HepG2 (cell line): Measurements from ENCODE around the gene KCNG4. TPM values are rescaled to one million over a fixed set of nuclear protein-coding genes. Genes with fewer than 3 reads are reported as not detected.

Experiments used
- ARID5B ChIP-seq: IDR thresholded peaks from 2 replicates; pipeline ENCODE4 v1.4.0; 2020; ENCODE audit warnings: mild to moderate bottlenecking, missing genetic modification reagents
- DMTF1 ChIP-seq: sonication (generic); formaldehyde crosslinking; IDR thresholded peaks from 2 replicates; pipeline ENCODE4 v1.4.0; 2020; ENCODE audit warnings: mild to moderate bottlenecking, missing genetic modification reagents
- HOXA5 ChIP-seq: sonication (generic); formaldehyde crosslinking; IDR thresholded peaks from 2 replicates; pipeline ENCODE4 v1.4.0; 2020; ENCODE audit warnings: missing genetic modification reagents
- MED13 ChIP-seq: sonication (generic); formaldehyde crosslinking; IDR thresholded peaks from 2 replicates; pipeline ENCODE4 v1.5.0; 2020; ENCODE audit warnings: missing genetic modification reagents
- MED8 ChIP-seq: sonication (generic); formaldehyde crosslinking; IDR thresholded peaks from 2 replicates; pipeline ENCODE4 v1.8.1; 2023; ENCODE audit warnings: mild to moderate bottlenecking, missing genetic modification reagents; ENCODE audit not compliant: insufficient replicate concordance
- SALL2 ChIP-seq: sonication (generic); formaldehyde crosslinking; IDR thresholded peaks from 2 replicates; pipeline ENCODE4 v1.8.1; 2023; ENCODE audit warnings: mild to moderate bottlenecking, missing genetic modification reagents, inconsistent platforms
- ZBTB20 ChIP-seq: sonication (generic); formaldehyde crosslinking; IDR thresholded peaks from 2 replicates; pipeline ENCODE4 v1.8.1; 2023; ENCODE audit warnings: missing genetic modification reagents, low read depth, mild to moderate bottlenecking, borderline replicate concordance
- ZFY ChIP-seq: sonication (generic); formaldehyde crosslinking; IDR thresholded peaks from 2 replicates; pipeline ENCODE4 v1.4.0; 2020; ENCODE audit warnings: missing genetic modification reagents
- ZKSCAN1 ChIP-seq: fragments of 150-350 bp; IDR thresholded peaks from 2 replicates; pipeline ENCODE4 v1.6.1; 2014; ENCODE audit warnings: low read length
- ZMAT3 ChIP-seq: sonication (generic); formaldehyde crosslinking; conservative IDR thresholded peaks from 2 replicates; pipeline ENCODE4 v1.7.0; 2021; ENCODE audit warnings: missing genetic modification reagents
- ZNF101 ChIP-seq: sonication (generic); formaldehyde crosslinking; IDR thresholded peaks from 2 replicates; pipeline ENCODE4 v1.4.0; 2020; ENCODE audit warnings: mild to moderate bottlenecking, low read depth, missing genetic modification reagents, borderline replicate concordance
- ZNF121 ChIP-seq: sonication (generic); formaldehyde crosslinking; IDR thresholded peaks from 2 replicates; pipeline ENCODE4 v1.5.0; 2020; ENCODE audit warnings: mild to moderate bottlenecking, missing genetic modification reagents
- ZNF235 ChIP-seq: sonication (generic); formaldehyde crosslinking; IDR thresholded peaks from 2 replicates; pipeline ENCODE4 v1.8.1; 2023; ENCODE audit warnings: mild to moderate bottlenecking, missing genetic modification reagents, borderline replicate concordance
- ZNF329 ChIP-seq: sonication (generic); formaldehyde crosslinking; IDR thresholded peaks from 2 replicates; pipeline ENCODE4 v1.9.0; 2021; ENCODE audit warnings: low read depth, mild to moderate bottlenecking, missing genetic modification reagents
- ZNF549 ChIP-seq: sonication (generic); formaldehyde crosslinking; IDR thresholded peaks from 2 replicates; pipeline ENCODE4 v1.5.0; 2020; ENCODE audit warnings: missing genetic modification reagents
- ZNF710 ChIP-seq: sonication (generic); formaldehyde crosslinking; IDR thresholded peaks from 2 replicates; pipeline ENCODE4 v1.5.0; 2020; ENCODE audit warnings: mild to moderate bottlenecking, missing genetic modification reagents, borderline replicate concordance
- ZNF740 ChIP-seq: sonication (generic); formaldehyde crosslinking; IDR thresholded peaks from 2 replicates; pipeline ENCODE4 v1.4.0; 2020; ENCODE audit warnings: missing genetic modification reagents
- ZNF776 ChIP-seq: sonication (generic); formaldehyde crosslinking; IDR thresholded peaks from 2 replicates; pipeline ENCODE4 v1.4.0; 2020; ENCODE audit warnings: mild to moderate bottlenecking, missing genetic modification reagents
- polyA plus RNA-seq, 8 experiments: library from polyadenylated mRNA; depleted of rRNA in 3 of 8; stranded (reverse) in 7 of 8; unstranded in 1 of 8; fragments of >200 nt; fragmentation: Illumina TruSeq in 4 of 8; extraction: Trizol in 4 of 8; gene quantifications; 2 replicates each; pipeline versions ENCODE4 v1.2.1 to v1.2.3, GENCODE V29; 2011 to 2016; ENCODE audit warnings: low read depth in 4 of 8, missing spikeins in 1 of 8, mixed read lengths in 1 of 8; ENCODE audit not compliant: insufficient read depth in 1 of 8
- total RNA-seq, 5 experiments: library from RNA; depleted of rRNA; stranded (reverse); fragments of >200 nt; fragmentation: Illumina TruSeq; extraction: Trizol; gene quantifications; 2 replicates each; pipeline ENCODE4 v1.2.3, GENCODE V29; 2016; ENCODE audit warnings: low read depth in 1 of 5

KCNG4 gene
- total and polyA plus RNA-seq, 2 of the 13 experiments (the other 11 are each of a cell fraction or from before 2014, with no cell fraction given), result not detected

GRCh38 chr16:84186685-84187437, 53.0 kb downstream of the KCNG4 start, which contains the start of gene TAF1C (continued):
- peak; percentile 66 for TF ChIP-seq ARID5B (CRISPR knock-in tag)
- 0 out of 2 replicates have a peak, but pooled peaks have one; percentile 35 for TF ChIP-seq ZNF549 (CRISPR knock-in tag)
- TF ChIP-seq DMTF1 (CRISPR knock-in tag), result no peak
- peak; percentile 65 for TF ChIP-seq ZFY
- TF ChIP-seq ZMAT3 (CRISPR knock-in tag), result peak; percentile 85
- TF ChIP-seq SALL2 (CRISPR knock-in tag), result peak; percentile 96
- 0 out of 2 replicates have a peak, but pooled peaks have one; percentile 86 for TF ChIP-seq MED13 (CRISPR knock-in tag)
- TF ChIP-seq ZNF121 (CRISPR knock-in tag), result 0 out of 2 replicates have a peak, but pooled peaks have one; percentile 23
- peak; percentile 84; the same call in 1 of the 2 replicates for TF ChIP-seq ZBTB20 (CRISPR knock-in tag)
- peak; percentile 95 for TF ChIP-seq HOXA5 (CRISPR knock-in tag)
- no peak for TF ChIP-seq ZNF101 (CRISPR knock-in tag)
- TF ChIP-seq ZKSCAN1, result no peak
- TF ChIP-seq ZNF776 (CRISPR knock-in tag), result peak; percentile 92
- no peak for TF ChIP-seq MED8 (CRISPR knock-in tag)
- peak; percentile 91 for TF ChIP-seq ZNF710 (CRISPR knock-in tag)
- peak; percentile 67; the same call in 1 of the 2 replicates for TF ChIP-seq ZNF235 (CRISPR knock-in tag)
- TF ChIP-seq ZNF329 (CRISPR knock-in tag), result 0 out of 2 replicates have a peak, but pooled peaks have one; percentile 75
- peak; percentile 78; the same call in 1 of the 2 replicates for TF ChIP-seq ZNF740 (CRISPR knock-in tag)
